ENCODE results near the gene SLC1A3. TPM values are rescaled to one million over a fixed set of nuclear protein-coding genes. Genes with fewer than 3 reads are reported as not detected.

Gene SLC1A3
- total RNA-seq, 1 experiment from 2014 or later: 9.6 TPM

DNA sequence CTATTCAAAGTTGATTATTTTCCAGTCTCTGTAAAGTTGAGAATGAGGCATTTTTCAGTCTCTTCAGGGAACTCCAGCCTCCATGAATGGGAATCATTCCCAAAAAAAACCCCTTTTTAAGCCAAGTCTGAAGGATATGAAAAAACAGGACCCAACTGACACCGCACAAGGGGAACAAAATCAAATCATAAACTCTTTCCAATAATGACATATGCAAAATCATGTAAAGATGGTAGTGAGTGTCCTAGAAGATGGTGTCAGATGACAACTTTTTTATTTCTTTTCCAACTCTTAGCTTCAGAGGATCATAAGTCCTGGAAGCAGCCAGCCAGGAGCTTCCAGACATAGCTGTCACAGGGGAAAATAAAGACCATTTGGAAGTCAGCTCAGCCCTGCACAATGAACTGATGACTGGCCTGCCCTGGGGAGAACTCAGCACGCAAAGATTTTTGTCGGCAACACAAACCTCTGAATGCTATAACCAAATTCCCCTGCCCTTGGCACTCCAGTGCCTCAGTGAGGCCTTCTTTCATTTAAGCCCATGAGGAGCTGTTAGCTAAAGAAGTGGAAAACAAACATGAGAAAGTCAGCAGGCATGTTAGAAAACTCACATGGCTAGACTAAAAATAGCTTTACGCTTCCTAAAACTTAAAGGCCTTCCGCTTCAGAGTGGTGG lies 85.4 kb downstream of the SLC1A3 start:
- TF ChIP-seq, protein P1, sequence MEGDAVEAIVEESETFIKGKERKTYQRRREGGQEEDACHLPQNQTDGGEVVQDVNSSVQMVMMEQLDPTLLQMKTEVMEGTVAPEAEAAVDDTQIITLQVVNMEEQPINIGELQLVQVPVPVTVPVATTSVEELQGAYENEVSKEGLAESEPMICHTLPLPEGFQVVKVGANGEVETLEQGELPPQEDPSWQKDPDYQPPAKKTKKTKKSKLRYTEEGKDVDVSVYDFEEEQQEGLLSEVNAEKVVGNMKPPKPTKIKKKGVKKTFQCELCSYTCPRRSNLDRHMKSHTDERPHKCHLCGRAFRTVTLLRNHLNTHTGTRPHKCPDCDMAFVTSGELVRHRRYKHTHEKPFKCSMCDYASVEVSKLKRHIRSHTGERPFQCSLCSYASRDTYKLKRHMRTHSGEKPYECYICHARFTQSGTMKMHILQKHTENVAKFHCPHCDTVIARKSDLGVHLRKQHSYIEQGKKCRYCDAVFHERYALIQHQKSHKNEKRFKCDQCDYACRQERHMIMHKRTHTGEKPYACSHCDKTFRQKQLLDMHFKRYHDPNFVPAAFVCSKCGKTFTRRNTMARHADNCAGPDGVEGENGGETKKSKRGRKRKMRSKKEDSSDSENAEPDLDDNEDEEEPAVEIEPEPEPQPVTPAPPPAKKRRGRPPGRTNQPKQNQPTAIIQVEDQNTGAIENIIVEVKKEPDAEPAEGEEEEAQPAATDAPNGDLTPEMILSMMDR (IDR thresholded peaks at IDR 0.05; ENCODE audit: unreplicated experiment): no peak
- ChIA-PET CTCF (interaction anchor here (0.6 to 10.5 kb wide), 24 partner anchors 9 to 612 kb away, joined by 3 to 252 read pairs (median 4); partner anchors contain the start of gene SLC1A3), POLR2A (interaction anchor here (0.6 to 4.0 kb wide), 9 partner anchors 35 to 275 kb away, joined by 3 to 38 read pairs (median 4); partner anchors contain the start of gene SLC1A3)
- Mint-ChIP-seq H3K36me3 (ENCODE audit: insufficient read depth, unreplicated experiment) (no peaks in the 10 kb centered on the region), H3K27ac (ENCODE audit: low read depth, unreplicated experiment) (no peak overlapping the region), H3K9me3 (ENCODE audit: unreplicated experiment) (no peaks in the 10 kb centered on the region), H3K4me3 (ENCODE audit: unreplicated experiment) (no peak overlapping the region), H3K27me3 (ENCODE audit: insufficient read depth, unreplicated experiment) (no peaks in the 10 kb centered on the region), H3K4me1 (ENCODE audit: insufficient read depth, unreplicated experiment) (peaks cover 14% of the 10 kb centered on the region)
- no TSS peak for BruUV-seq (replicated peaks)
- no peak for DNase-seq (ENCODE audit: unreplicated experiment)
- intact Hi-C loops (cut with micrococcal nuclease): loop anchor here (2.0 kb wide), 1 partner anchor 427 kb away; no protein-coding TSS in a partner anchor

- ChIA-PET POLR2A (interaction anchor here (0.5 to 4.0 kb wide), 6 partner anchors 86 to 276 kb away, joined by 3 to 38 read pairs (median 4); partner anchors contain the start of gene SLC1A3), CTCF (interaction anchor here (0.5 to 10.5 kb wide), 38 partner anchors 8 to 613 kb away, joined by 3 to 252 read pairs (median 4); partner anchors contain the start of gene SLC1A3)
- Mint-ChIP-seq H3K4me3 (ENCODE audit: unreplicated experiment) (no peak overlapping the region), H3K27ac (ENCODE audit: low read depth, unreplicated experiment) (no peak overlapping the region), H3K4me1 (ENCODE audit: insufficient read depth, unreplicated experiment) (peaks cover 14% of the 10 kb centered on the region), H3K36me3 (ENCODE audit: insufficient read depth, unreplicated experiment) (no peaks in the 10 kb centered on the region), H3K27me3 (ENCODE audit: insufficient read depth, unreplicated experiment) (no peaks in the 10 kb centered on the region), H3K9me3 (ENCODE audit: unreplicated experiment) (no peaks in the 10 kb centered on the region)
- no TSS peak for BruUV-seq (replicated peaks)
- intact Hi-C loops (cut with micrococcal nuclease): loop anchor here (1.0 to 2.0 kb wide), 3 partner anchors 186 to 428 kb away; no protein-coding TSS in a partner anchor
- DNase-seq (ENCODE audit: unreplicated experiment): peak; percentile 72
- TF ChIP-seq, protein P1 (IDR thresholded peaks at IDR 0.05; ENCODE audit: unreplicated experiment): peak; percentile 77
Observed at GRCh38 chr5:36692791-36693763, 86.7 kb downstream of the SLC1A3 start.

GRCh38 chr5:36694351-36694750 lies 87.9 kb downstream of the SLC1A3 start:
- no TSS peak for BruUV-seq (replicated peaks)
- Mint-ChIP-seq H3K27me3 (ENCODE audit: insufficient read depth, unreplicated experiment) (no peaks in the 10 kb centered on the region), H3K27ac (ENCODE audit: low read depth, unreplicated experiment) (no peak overlapping the region), H3K36me3 (ENCODE audit: insufficient read depth, unreplicated experiment) (no peaks in the 10 kb centered on the region), H3K9me3 (ENCODE audit: unreplicated experiment) (no peaks in the 10 kb centered on the region), H3K4me1 (ENCODE audit: insufficient read depth, unreplicated experiment) (peaks cover 14% of the 10 kb centered on the region), H3K4me3 (ENCODE audit: unreplicated experiment) (no peak overlapping the region)
- intact Hi-C loops (cut with micrococcal nuclease): no loop called here
- POLR2A ChIA-PET: interaction anchor here (1.6 kb wide), 1 partner anchor 89 kb away, joined by 3 read pairs; no protein-coding TSS in a partner anchor
- DNase-seq (ENCODE audit: unreplicated experiment): no peak
- TF ChIP-seq, protein P1 (IDR thresholded peaks at IDR 0.05; ENCODE audit: unreplicated experiment): no peak
- CTCF ChIA-PET: interaction anchor here (1.0 to 10.5 kb wide), 8 partner anchors 21 to 516 kb away, joined by 3 to 252 read pairs (median 20); partner anchors contain the start of gene SLC1A3
